GM12865 (cell line): ENCODE data around the gene CACNB2.

Experiments
- DNase-seq: peaks from one replicate; pipeline ENCODE4 v3.0.0; 2010; ENCODE audit warnings: low read depth
- H3K4me3 ChIP-seq: 2 replicates; pipeline ENCODE4 v1.5.1; 2011; ENCODE audit warnings: mild to moderate bottlenecking, low read depth, low read length, control low read depth
- CTCF ChIP-seq: IDR thresholded peaks from 2 replicates; pipeline ENCODE4 v1.5.1; 2011; ENCODE audit warnings: low read length, control low read depth, low read depth, inconsistent platforms; ENCODE audit not compliant: insufficient read depth; ENCODE audit errors: missing control alignments

CACNB2 gene

GRCh38 chr10:18325410-18325809, 185.2 kb downstream of the CACNB2 start:
- DNase-seq, result no peak
- no peak for TF ChIP-seq CTCF

GRCh38 chr10:18325889-18326531, 185.8 kb downstream of the CACNB2 start:
- no peak for DNase-seq
- no peak overlapping the region for H3K4me3 ChIP-seq
- TF ChIP-seq CTCF, result no peak

More at GRCh38 chr10:18325410-18325809, 185.2 kb downstream of the CACNB2 start:
- H3K4me3 ChIP-seq, result no peak overlapping the region

- no peak overlapping the region for H3K4me3 ChIP-seq
- TF ChIP-seq CTCF, result no peak
- DNase-seq, result no peak
Measured at GRCh38 chr10:18328941-18329340, 188.7 kb downstream of the CACNB2 start.

- no peak for DNase-seq
- no peak overlapping the region for H3K4me3 ChIP-seq
- TF ChIP-seq CTCF, result no peak
Measured at GRCh38 chr10:18332048-18332447, 191.8 kb downstream of the CACNB2 start.

- no peak for DNase-seq
- no peak overlapping the region for H3K4me3 ChIP-seq
- TF ChIP-seq CTCF, result no peak
Measured at GRCh38 chr10:18332484-18332883, 192.3 kb downstream of the CACNB2 start.

GRCh38 chr10:18333621-18334020, 193.4 kb downstream of the CACNB2 start:
- H3K4me3 ChIP-seq, result no peak overlapping the region
- TF ChIP-seq CTCF, result no peak
- DNase-seq, result no peak
